IMR-90 (cell line): ENCODE data around the gene CFAP210. TPM values are rescaled to one million over a fixed set of nuclear protein-coding genes. Genes with fewer than 3 reads are reported as not detected.

Experiments used
- ATAC-seq: fragments of 200-7000 bp; cut with Tn5 transposase; 2 replicates; pipeline ENCODE4 v1.9.1; 2020; ENCODE audit warnings: low read depth, mild to moderate bottlenecking, moderate library complexity
- BruUV-seq: library from RNA; stranded (reverse); fragments of 400-500 nt; replicated peaks from 2 replicates; lab custom pipeline; 2021; lab: Mats Ljungman, UMichigan
- CTCF ChIA-PET: fragments of 300-600 bp; formaldehyde crosslinking; extraction: SDS; loops from one replicate; lab custom pipeline; 2021; ENCODE audit warnings: antibody characterized with exemption; lab: Yijun Ruan, JAX
- POLR2A ChIA-PET: fragments of 300-600 bp; sonication (Branson Sonifier 250); formaldehyde crosslinking; loops from one replicate; lab custom pipeline; 2022; ENCODE audit warnings: antibody characterized with exemption; ENCODE audit not compliant: unreplicated experiment; lab: Charles Lee
- DNase-seq: peaks from one replicate; pipeline ENCODE4 v3.0.0; 2013
- H2AFZ ChIP-seq: replicated peaks from 2 replicates; pipeline ENCODE3; 2013; ENCODE audit warnings: low read length, mild to moderate bottlenecking; ENCODE audit not compliant: poor library complexity
- H2AK5ac ChIP-seq: 2 replicates; pipeline ENCODE4 v1.6.1; 2013; ENCODE audit warnings: low read depth, low read length, inconsistent platforms
- H2AK9ac ChIP-seq: replicated peaks from 2 replicates; pipeline ENCODE3; 2013; ENCODE audit warnings: mild to moderate bottlenecking, low read depth, low read length, moderate library complexity; ENCODE audit not compliant: poor library complexity
- H2BK120ac ChIP-seq: 2 replicates; pipeline ENCODE4 v1.6.1; 2013; ENCODE audit warnings: low read depth, low read length, inconsistent platforms
- H2BK15ac ChIP-seq: 3 replicates; pipeline ENCODE4 v1.6.1; 2013; ENCODE audit warnings: low read depth, low read length, inconsistent platforms
- H2BK20ac ChIP-seq: 2 replicates; pipeline ENCODE4 v1.6.1; 2013; ENCODE audit warnings: low read depth, mild to moderate bottlenecking, inconsistent platforms, low read length, moderate library complexity
- H2BK5ac ChIP-seq: 2 replicates; pipeline ENCODE4 v1.6.1; 2013; ENCODE audit warnings: mild to moderate bottlenecking, low read depth, low read length, inconsistent platforms; ENCODE audit not compliant: poor library complexity, severe bottlenecking
- H3K14ac ChIP-seq: replicated peaks from 2 replicates; pipeline ENCODE4 v1.6.1; 2013; ENCODE audit warnings: low read depth, low read length, inconsistent platforms
- H3K18ac ChIP-seq: 2 replicates; pipeline ENCODE4 v1.6.1; 2013; ENCODE audit warnings: low read depth, low read length, control low read depth
- H3K23ac ChIP-seq: 2 replicates; pipeline ENCODE4 v1.6.1; 2013; ENCODE audit warnings: low read depth, low read length, inconsistent platforms
- H3K27ac ChIP-seq: 2 replicates; pipeline ENCODE4 v1.5.1; 2013; ENCODE audit warnings: mild to moderate bottlenecking, control low read depth, low read length; ENCODE audit not compliant: insufficient read depth
- H3K27me3 ChIP-seq: 2 replicates; pipeline ENCODE4 v1.6.1; 2013; ENCODE audit warnings: low read length; ENCODE audit not compliant: control insufficient read depth, insufficient read depth
- H3K36me3 ChIP-seq: 2 replicates; pipeline ENCODE4 v1.6.1; 2013; ENCODE audit warnings: low read length, mixed read lengths; ENCODE audit not compliant: control insufficient read depth, insufficient read depth
- H3K4ac ChIP-seq: 2 replicates; pipeline ENCODE4 v1.6.1; 2013; ENCODE audit warnings: low read depth, low read length, inconsistent platforms
- H3K4me1 ChIP-seq: 2 replicates; pipeline ENCODE4 v1.6.1; 2013; ENCODE audit warnings: low read length, mixed read lengths; ENCODE audit not compliant: control insufficient read depth, insufficient read depth
- H3K4me2 ChIP-seq: 2 replicates; pipeline ENCODE4 v1.6.1; 2013; ENCODE audit warnings: low read depth, mild to moderate bottlenecking, control low read depth, low read length, moderate library complexity
- H3K4me3 ChIP-seq: 2 replicates; pipeline ENCODE4 v1.5.1; 2013; ENCODE audit warnings: low read depth, mild to moderate bottlenecking, control low read depth, low read length, moderate library complexity; ENCODE audit not compliant: insufficient read depth
- H3K56ac ChIP-seq: 2 replicates; pipeline ENCODE4 v1.6.1; 2013; ENCODE audit warnings: low read length, inconsistent platforms; ENCODE audit not compliant: insufficient read depth; ENCODE audit errors: extremely low read depth
- H3K79me1 ChIP-seq, 2 experiments: 2 replicates each; pipeline ENCODE4 v1.6.1; 2013; ENCODE audit warnings: low read length in 2 of 2, inconsistent platforms in 1 of 2, low read depth in 1 of 2
- H3K9ac ChIP-seq: 2 replicates; pipeline ENCODE4 v1.6.1; 2013; ENCODE audit warnings: low read depth, low read length, control low read depth
- H3K9me1 ChIP-seq: 2 replicates; pipeline ENCODE4 v1.6.1; 2013; ENCODE audit warnings: low read length, inconsistent platforms; ENCODE audit not compliant: insufficient read depth
- H3K9me3 ChIP-seq: 2 replicates; pipeline ENCODE4 v1.6.1; 2013; ENCODE audit warnings: low read length; ENCODE audit not compliant: control insufficient read depth, insufficient read depth
- H4K20me1 ChIP-seq: 2 replicates; pipeline ENCODE4 v1.6.1; 2013; ENCODE audit warnings: low read length, inconsistent platforms; ENCODE audit not compliant: insufficient read depth
- H4K5ac ChIP-seq: 2 replicates; pipeline ENCODE4 v1.6.1; 2013; ENCODE audit warnings: mild to moderate bottlenecking, low read depth, low read length, control low read depth
- H4K8ac ChIP-seq, 2 experiments: 2 replicates each; pipeline ENCODE4 v1.6.1; 2013; ENCODE audit warnings: low read depth in 2 of 2, low read length in 2 of 2, control low read depth in 1 of 2, inconsistent platforms in 1 of 2
- H4K91ac ChIP-seq: 2 replicates; pipeline ENCODE4 v1.6.1; 2013; ENCODE audit warnings: low read depth, low read length, inconsistent platforms; ENCODE audit not compliant: insufficient read depth
- BHLHE40 ChIP-seq: fragments of 150-350 bp; IDR thresholded peaks from 2 replicates; pipeline ENCODE4 v1.6.1; 2016; ENCODE audit warnings: mild to moderate bottlenecking, low read depth, low read length
- CEBPB ChIP-seq: IDR thresholded peaks from 2 replicates; pipeline ENCODE4 v1.6.1; 2012; ENCODE audit warnings: low read depth, low read length, improper control_type of control experiment
- CHD1 ChIP-seq: IDR thresholded peaks from 2 replicates; pipeline ENCODE4 v1.6.1; 2012; ENCODE audit warnings: low read depth, low read length, improper control_type of control experiment
- CTCF ChIP-seq: conservative IDR thresholded peaks from 2 replicates; pipeline ENCODE4 v1.5.1; 2012; ENCODE audit warnings: mild to moderate bottlenecking, low read depth, low read length, improper control_type of control experiment
- ELK1 ChIP-seq: fragments of 150-350 bp; IDR thresholded peaks from 2 replicates; pipeline ENCODE4 v1.6.1; 2016; ENCODE audit warnings: low read depth, mild to moderate bottlenecking, low read length, moderate library complexity, borderline replicate concordance
- FOS ChIP-seq: fragments of 150-350 bp; IDR thresholded peaks from 2 replicates; pipeline ENCODE4 v1.6.1; 2016; ENCODE audit warnings: low read depth, low read length
- MAFK ChIP-seq: IDR thresholded peaks from 2 replicates; pipeline ENCODE4 v1.6.1; 2012; ENCODE audit warnings: low read depth, low read length, improper control_type of control experiment
- MAZ ChIP-seq: IDR thresholded peaks from 2 replicates; pipeline ENCODE4 v1.6.1; 2012; ENCODE audit warnings: low read depth, mild to moderate bottlenecking, low read length, improper control_type of control experiment, moderate library complexity, borderline replicate concordance
- MXI1 ChIP-seq: IDR thresholded peaks from 2 replicates; pipeline ENCODE4 v1.6.1; 2012; ENCODE audit warnings: low read depth, mild to moderate bottlenecking, low read length, moderate library complexity, borderline replicate concordance
- NFE2L2 ChIP-seq: fragments of 150-350 bp; IDR thresholded peaks from 2 replicates; pipeline ENCODE4 v1.6.1; 2016; ENCODE audit warnings: low read depth, mild to moderate bottlenecking, low read length
- POLR2A ChIP-seq: IDR thresholded peaks from 2 replicates; pipeline ENCODE4 v1.6.1; 2012; ENCODE audit warnings: mild to moderate bottlenecking, low read depth, low read length
- RAD21 ChIP-seq: IDR thresholded peaks from 2 replicates; pipeline ENCODE4 v1.6.1; 2012; ENCODE audit warnings: low read length, improper control_type of control experiment
- RCOR1 ChIP-seq: IDR thresholded peaks from 2 replicates; pipeline ENCODE4 v1.6.1; 2012; ENCODE audit warnings: mild to moderate bottlenecking, low read length, improper control_type of control experiment; ENCODE audit not compliant: insufficient replicate concordance
- RFX5 ChIP-seq: IDR thresholded peaks from 2 replicates; pipeline ENCODE4 v1.8.0; 2012; ENCODE audit warnings: low read depth, mild to moderate bottlenecking, low read length, moderate library complexity
- SMC3 ChIP-seq: fragments of 150-350 bp; IDR thresholded peaks from 2 replicates; pipeline ENCODE4 v1.6.1; 2016; ENCODE audit warnings: low read depth, mild to moderate bottlenecking, antibody characterized with exemption, low read length, moderate library complexity
- WGBS, 2 experiments: methylation state at CpG; one replicate each; pipeline versions ENCODE4 v1.1.5 to v1.1.7; 2013; ENCODE audit warnings: missing lambda C conversion rate in 2 of 2; ENCODE audit not compliant: insufficient read length in 1 of 2; ENCODE audit errors: extremely low coverage in 2 of 2; 5-methylcytosine and 5-hydroxymethylcytosine counted together
- dilution Hi-C: fragments of 300-500 bp; cut with HindIII; formaldehyde crosslinking; loops from one replicate; pipeline ENCODE4 v1.14.3; 2018; ENCODE audit warnings: low sequenced_read_pairs; ENCODE audit not compliant: unreplicated experiment
- in situ Hi-C: fragments of 300-500 bp; cut with MboI; formaldehyde crosslinking; loops from 3 replicates; pipeline ENCODE4 v1.14.3; 2019; ENCODE audit warnings: low sequenced_read_pairs, inconsistent platforms, mixed read lengths
- intact Hi-C: fragments of 100-400 bp; cut with micrococcal nuclease; formaldehyde crosslinking; loops from 2 replicates; pipeline ENCODE4 v1.10.0; 2022
- polyA plus RNA-seq, 3 experiments: library from polyadenylated mRNA; depleted of rRNA; stranded (reverse); fragments of >200 nt; gene quantifications; 2 replicates each; pipeline ENCODE4 v1.2.3, GENCODE V29; 2012; ENCODE audit warnings: low replicate concordance in 1 of 3
- total RNA-seq: library from RNA; depleted of rRNA; stranded (reverse); fragments of >200 nt; gene quantifications from 2 replicates; pipeline ENCODE4 v1.2.3, GENCODE V29; 2012
- TF ChIP-seq, protein P1 (sequence below): fragments of 150-350 bp; IDR thresholded peaks from 2 replicates; pipeline ENCODE4 v1.6.1; 2017; ENCODE audit warnings: mild to moderate bottlenecking, antibody characterized with exemption, low read length, low read depth

The CFAP210 gene
- total and polyA plus RNA-seq, 2 of the 4 experiments (the other 2 are of a cell fraction): not detected

DNA sequence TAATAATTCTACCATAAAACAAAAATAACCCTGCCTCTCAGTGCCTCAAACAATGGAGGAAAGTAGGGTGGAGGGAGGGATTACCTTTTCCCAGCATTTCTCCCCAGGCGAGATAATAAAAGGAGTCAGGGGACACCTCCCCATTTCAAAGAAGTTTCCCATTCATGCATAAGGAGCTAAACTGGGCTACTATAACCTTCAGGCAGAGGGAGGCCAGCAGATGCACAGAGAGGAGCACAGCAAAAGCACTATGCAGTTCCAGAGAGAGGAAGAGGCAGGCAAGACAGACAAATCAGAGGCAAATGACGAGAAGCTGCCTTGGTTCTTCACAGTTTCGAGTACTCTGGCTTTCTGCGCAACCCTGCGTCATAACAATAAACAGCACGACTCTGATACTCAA is 17.4 kb downstream of the CFAP210 start:
- no peaks in the 10 kb centered on the region for H3K9me1 ChIP-seq
- no peak overlapping the region for H2BK20ac ChIP-seq
- no peak overlapping the region for H2BK120ac ChIP-seq
- H2AFZ ChIP-seq: no peak overlapping the region
- H2AK5ac ChIP-seq: no peak overlapping the region
- no TSS peak for BruUV-seq
- no peak overlapping the region for H3K18ac ChIP-seq
- H3K23ac ChIP-seq: no peak overlapping the region
- dilution Hi-C loops: no loop called here
- no peak overlapping the region for H3K9ac ChIP-seq
- DNase-seq (no peak), ATAC-seq (no peak)
- H3K4me1 ChIP-seq: no peaks in the 10 kb centered on the region
- ChIA-PET POLR2A (no interaction called here), CTCF (no interaction called here)
- no peak overlapping the region for H3K27ac ChIP-seq
- no peak overlapping the region for H3K56ac ChIP-seq
- no peaks in the 10 kb centered on the region for H4K20me1 ChIP-seq
- 0 out of 2 replicates have a peak, but pooled peaks cover 1% of the 10 kb centered on the region for H3K27me3 ChIP-seq
- H2BK5ac ChIP-seq: no peak overlapping the region
- no peak overlapping the region for H3K14ac ChIP-seq
- H4K91ac ChIP-seq: no peak overlapping the region
- no peak overlapping the region for H2AK9ac ChIP-seq
- in situ Hi-C loops: no loop called here
- no CpG with 5 or more reads among the region's 6 CpGs for WGBS, 2 experiments
- TF ChIP-seq BHLHE40: no peak
- no peak for TF ChIP-seq CHD1
- no peak for TF ChIP-seq CTCF
- TF ChIP-seq SMC3: no peak
- TF ChIP-seq, protein P1, sequence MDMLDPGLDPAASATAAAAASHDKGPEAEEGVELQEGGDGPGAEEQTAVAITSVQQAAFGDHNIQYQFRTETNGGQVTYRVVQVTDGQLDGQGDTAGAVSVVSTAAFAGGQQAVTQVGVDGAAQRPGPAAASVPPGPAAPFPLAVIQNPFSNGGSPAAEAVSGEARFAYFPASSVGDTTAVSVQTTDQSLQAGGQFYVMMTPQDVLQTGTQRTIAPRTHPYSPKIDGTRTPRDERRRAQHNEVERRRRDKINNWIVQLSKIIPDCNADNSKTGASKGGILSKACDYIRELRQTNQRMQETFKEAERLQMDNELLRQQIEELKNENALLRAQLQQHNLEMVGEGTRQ: no peak
- TF ChIP-seq NFE2L2: no peak
- TF ChIP-seq RAD21: no peak
- no peak for TF ChIP-seq CEBPB
- TF ChIP-seq RCOR1: no peak
- no peak for TF ChIP-seq MXI1
- no peak for TF ChIP-seq FOS
- TF ChIP-seq ELK1: no peak
- no peak for TF ChIP-seq MAZ
- no peak for TF ChIP-seq RFX5
- TF ChIP-seq POLR2A: no peak
- TF ChIP-seq MAFK: no peak
- intact Hi-C loops: no loop called here
- H4K5ac ChIP-seq: no peak overlapping the region
- H4K8ac ChIP-seq: no peak overlapping the region
- no peak overlapping the region for H3K4ac ChIP-seq
- H2BK15ac ChIP-seq: no peak overlapping the region
- H3K4me3 ChIP-seq: no peak overlapping the region
- no peak overlapping the region for H3K4me2 ChIP-seq
- no peaks in the 10 kb centered on the region for H3K9me3 ChIP-seq
- no peaks in the 10 kb centered on the region for H3K79me1 ChIP-seq
- no peaks in the 10 kb centered on the region for H3K36me3 ChIP-seq
